Mesenteric fat pad (tissue), 1 donor: Measurements from ENCODE around the gene KIAA1958. TPM values are rescaled to one million over a fixed set of nuclear protein-coding genes. Genes with fewer than 3 reads are reported as not detected.
"Not testable (repeated sequence)": the region's sequence is repeated elsewhere in the genome, so short reads cannot be mapped to it uniquely, and the experiment has no call there.

ENCODE experiments used
- DNase-seq: peaks from one replicate; pipeline ENCODE4 v3.0.0-alpha.2; 2020; ENCODE audit warnings: low spot score
- total RNA-seq: library from RNA; stranded (reverse); fragmentation: NEBNext Ultra II Directional; extraction: Animal tissue kit (Norgen Biotek cat#: 25700); gene quantifications from one replicate; pipeline ENCODE4 v1.2.1, GENCODE V29; 2021
- donor health status: DM: yes; HTN: yes; CAD: no.

KIAA1958 gene
- total RNA-seq, 1 donor from 2014 or later = 6.1 TPM

DNA sequence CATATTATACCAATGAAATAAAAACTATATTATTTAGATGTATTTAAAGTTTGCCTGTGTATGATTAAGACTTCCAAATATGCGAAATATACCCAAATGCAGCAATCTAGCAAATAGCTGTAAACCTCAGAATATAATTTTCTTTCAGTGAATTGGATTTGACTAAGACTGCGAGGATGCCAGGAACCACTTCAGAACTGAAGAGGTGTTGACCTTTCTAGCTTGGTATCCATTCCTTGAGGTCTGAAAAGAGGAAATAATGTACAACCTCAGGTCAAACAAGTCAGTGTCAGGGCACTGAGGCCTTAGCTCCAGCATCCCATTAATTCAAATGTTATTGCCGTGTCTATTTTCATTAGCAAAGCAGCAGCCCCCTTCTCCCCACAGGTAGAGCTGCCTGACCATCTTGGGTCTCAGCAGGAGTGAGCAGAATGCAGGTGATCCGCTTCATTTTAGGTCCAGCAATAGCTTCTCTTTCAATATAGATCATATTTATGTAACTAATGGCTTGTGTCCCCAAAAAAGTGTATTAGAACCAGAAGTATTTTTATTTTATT, 100.0 kb downstream of the KIAA1958 start:
- no peak for DNase-seq

DNA sequence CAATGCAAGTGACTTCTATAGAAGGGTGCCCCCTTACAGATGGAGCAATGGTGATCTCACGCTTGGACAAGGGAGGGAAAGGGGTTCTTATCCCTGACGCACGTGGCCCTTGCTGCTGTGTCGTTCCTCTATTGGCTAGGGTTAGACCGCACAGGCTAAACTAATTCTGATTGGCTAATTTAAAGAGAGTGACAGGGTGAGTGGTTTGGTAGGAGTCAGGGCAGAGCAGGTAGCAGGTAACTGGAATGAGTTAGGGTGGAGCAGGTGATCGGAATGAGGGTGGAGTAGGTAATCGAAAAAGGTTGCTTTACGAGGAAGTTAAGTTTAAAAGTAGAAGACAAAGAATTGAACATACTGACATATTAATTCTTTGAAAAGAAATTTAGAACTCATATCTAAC, 105.2 kb downstream of the KIAA1958 start:
- DNase-seq = not testable (repeated sequence)

DNA sequence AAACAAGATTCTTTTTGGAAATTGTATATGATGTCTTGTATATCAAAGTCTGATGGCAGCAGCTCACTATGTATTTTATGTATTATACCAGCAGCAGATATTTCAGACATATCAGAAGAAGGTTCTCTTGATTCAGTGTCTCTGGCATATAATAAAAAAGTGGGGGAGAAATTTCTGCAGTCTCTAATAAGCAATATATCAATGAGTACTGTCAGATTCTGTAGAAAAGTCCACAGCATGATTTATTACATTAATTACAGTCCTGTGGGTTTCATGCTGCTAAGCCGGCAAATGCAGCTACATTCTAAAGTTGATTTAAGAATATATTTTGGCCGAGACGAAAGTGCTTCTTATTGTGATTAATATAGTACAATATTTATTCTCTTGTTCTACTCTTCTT, 113.1 kb downstream of the KIAA1958 start:
- no peak for DNase-seq

DNA sequence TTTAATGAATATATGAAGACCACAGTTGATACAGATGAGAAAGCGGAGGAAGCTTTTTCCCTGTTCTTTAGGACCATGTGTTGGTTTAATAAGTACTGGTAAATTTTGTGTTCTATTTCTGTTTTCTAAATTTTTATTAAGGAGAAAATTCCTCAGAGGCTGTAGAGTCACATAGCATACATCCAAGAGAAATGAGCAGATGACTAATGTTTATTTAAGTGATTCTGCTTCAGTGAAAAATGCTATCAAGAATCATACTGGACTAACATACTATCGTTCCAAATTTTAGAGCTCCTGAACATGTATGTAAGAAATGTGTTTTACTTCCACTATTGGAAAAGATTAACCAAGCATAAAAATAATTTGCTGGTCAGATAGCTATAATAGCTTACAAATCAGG, 115.0 kb downstream of the KIAA1958 start:
- no peak for DNase-seq

DNA sequence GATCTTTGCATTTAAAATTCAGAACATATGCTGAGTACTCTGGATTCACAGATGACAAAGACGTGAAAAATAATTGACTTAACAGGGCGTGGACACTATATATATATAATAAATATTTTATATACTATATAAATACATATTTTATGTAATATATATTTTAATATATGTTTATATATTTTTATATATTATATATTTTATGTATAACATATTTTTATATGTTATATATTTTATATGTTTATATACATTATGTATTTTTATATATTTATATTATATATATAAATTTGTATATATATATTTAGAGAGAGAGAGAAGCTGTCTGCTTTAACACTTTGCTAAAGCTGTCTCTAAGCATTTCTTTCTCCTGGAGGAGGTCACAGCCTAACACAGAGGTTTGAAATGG, 118.2 kb downstream of the KIAA1958 start:
- DNase-seq = no peak

DNA sequence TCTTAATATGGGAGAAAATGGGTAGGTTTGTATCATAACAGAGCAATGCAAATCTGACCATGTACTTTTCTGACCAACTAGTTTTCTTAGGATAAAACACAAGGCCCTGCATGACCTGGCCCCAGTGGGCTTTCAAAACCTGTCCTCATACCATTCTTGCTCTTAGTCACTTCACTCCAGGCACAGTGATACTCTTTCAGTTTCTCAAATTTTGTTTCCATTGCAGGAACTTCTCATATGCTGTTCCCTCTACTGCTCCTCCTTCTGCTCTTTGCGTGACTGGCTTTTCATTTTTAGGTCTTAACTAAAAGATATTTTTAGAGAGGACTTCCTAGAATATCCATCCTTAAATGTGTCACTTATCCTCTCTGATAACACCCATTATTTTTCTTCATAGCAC, 118.9 kb downstream of the KIAA1958 start:
- DNase-seq = no peak

DNA sequence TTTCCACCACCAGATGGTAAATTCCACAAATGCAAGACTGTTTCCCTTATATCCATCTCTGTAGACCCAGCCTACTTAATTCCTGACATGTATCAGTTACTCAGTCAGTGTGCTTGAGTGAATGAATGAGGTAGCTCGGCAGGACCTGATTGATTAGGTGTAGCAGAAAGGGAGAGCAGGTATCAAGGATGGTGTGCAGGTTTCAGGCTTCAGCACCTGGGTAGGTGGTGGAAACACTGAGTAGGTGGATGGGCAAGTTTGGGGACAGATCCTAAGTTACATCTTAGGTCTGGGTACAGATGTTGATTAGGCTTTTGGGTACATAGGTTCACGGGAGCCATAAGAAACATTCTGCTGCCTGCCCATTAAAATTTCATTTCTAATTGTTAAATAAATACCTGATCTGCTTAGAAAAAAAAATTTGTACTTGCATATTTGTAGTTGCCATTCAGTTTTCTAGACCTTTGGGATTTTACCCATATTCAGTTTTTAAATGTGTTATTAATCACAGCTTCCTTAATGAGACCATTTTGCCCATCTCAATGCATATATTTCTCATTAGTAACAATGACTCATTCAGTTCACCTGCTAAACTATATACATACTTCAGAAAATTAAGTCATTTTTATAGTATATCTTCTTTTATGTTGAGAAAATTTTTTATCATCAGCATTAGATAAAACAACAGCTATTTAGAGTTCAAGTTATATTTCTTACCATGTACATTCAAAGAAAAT, 119.5 kb downstream of the KIAA1958 start:
- DNase-seq = no peak

DNA sequence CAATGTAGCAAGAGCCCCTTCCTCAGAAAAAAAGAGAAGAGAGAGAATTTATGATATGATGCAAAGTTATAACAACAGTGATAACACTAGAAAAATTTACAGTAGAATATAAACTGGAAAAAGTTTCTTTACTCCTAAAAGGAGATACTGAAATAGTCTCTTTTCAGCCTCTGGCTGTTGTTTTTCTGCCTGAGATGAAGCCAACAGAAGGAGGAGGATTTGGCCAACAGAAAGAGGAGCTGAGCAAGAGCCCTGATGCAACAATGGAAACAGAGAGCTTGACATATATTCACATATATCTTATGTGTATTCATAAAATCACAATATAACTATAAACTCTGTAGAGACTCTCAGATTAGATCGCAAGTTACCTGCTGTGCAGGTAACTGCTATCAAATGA, 122.2 kb downstream of the KIAA1958 start:
- no peak for DNase-seq

DNA sequence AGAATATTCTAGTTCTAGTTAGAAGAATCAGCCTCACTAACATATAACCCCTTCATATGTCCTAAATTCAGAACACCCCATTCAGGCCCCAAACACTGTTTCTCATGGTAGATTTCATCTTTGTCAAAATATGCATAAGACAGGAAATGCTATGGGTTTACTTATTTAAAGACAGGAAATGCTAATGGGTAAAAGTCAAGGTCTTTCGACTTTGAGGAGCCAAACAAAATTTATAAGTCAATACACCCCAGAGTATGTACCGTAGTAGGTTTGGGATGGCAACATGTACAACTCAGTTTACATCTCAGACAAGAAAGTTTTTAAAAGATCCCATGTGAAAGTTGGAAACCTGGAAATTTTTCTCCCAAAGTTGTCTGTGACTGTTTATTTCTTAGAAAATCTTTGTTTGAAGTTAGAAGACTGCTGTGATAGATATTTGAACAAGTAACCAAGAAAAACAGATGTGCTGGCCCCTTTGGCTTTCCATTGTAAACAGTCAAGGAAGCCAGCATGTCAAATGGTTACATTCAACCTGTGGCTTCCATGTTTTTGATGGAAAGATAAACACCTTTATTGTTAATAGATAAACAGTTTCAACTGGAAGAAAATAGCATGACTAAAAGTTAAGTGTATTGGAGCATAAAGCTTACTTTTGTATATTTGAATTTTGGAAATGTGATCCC, 129.1 kb downstream of the KIAA1958 start:
- DNase-seq = no peak

DNA sequence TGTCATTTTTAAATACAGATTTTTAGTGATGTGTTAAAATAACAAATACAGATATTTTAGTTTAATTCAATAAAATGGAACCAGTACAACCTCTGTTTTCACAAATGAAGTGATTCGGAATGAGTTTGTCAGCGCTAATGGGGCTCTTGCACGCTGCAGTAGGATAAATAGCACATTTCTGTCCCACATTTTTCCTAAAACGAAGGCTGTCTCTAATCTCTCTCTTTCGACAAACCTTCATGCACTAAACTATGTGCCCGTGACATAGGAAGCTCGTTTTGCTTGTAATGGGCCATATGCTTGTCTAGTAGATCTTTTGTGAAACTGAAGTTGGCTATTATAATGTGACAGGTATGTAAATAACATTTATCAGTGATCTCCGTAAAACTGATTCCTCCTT, 130.7 kb downstream of the KIAA1958 start:
- DNase-seq = no peak

DNA sequence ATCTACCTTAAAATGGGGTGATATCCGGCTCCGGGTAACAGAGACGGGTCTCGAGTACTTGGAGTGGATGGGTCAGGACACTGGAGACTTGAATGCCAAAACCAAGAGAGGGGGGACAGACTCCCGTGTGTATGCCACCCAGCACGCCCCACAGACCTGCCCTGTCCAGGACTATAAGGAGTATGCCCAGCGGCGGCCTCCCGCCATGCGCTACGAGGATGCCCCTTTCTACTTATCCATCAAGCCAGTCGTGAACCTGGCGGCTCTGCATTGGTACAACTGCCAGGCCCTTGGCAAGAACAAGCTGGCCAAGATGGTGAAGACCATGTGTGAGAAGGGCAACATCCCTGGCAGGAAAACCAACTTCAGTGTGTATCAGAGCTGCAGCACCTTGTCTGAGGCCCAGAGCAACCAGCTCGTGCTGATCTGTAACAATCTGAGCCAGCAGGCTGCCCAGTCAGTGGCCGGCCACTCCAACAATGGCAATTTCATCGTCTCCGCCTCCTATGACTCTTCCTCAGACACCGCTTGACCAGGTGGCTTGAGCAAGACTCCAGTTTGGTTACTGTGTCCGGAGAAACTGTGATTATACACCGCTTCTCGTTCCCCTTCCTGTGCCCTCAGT, 131.9 kb downstream of the KIAA1958 start:
- DNase-seq = no peak

DNA sequence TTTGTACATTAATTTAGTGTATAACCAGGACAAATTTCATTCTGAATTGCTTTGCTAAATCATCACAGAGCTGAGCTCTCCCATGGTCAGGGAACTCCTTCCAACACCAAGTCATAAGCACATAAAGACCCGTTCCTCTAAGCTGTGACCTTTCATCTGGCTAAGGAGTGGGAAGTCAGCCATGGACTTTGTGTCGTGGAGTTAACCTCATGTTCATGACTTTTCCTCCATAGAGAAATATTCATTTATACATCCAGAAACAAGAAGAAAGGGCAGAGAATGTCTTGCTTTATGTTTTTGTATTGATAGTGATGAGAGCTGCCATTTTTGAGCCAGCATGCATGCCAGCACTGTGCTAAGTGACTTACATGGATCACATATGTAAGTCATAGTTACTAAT, 133.8 kb downstream of the KIAA1958 start:
- no peak for DNase-seq

DNA sequence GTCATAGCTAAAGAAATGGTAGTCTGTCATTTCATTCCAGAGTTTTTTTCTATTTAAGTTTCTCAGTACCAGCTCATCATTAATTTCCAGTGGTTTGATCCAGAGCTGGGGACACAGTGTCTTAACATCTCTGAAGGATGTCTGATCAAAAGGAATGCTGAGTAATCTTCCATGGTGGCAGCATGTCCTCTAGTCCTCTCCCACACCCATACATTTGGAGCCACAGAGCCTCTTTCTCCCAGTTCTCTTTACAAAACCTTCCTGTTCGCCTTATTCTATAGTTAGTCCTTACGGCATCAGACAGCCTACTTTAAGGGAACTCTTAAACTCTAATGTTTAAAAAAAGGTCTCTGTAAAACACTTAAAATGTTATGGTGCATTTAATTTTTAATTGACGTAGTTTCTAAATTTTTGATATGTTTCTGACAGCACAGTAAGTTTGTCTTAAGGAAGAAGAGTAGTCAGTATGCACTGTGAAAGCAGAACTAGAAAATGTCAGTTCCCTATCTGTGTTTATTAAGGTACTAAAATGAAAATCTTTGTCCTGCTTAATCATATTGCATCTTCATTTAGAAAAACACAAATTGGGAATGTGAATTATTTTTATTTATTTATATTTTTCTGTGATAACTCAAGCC, 134.5 kb downstream of the KIAA1958 start:
- no peak for DNase-seq

DNA sequence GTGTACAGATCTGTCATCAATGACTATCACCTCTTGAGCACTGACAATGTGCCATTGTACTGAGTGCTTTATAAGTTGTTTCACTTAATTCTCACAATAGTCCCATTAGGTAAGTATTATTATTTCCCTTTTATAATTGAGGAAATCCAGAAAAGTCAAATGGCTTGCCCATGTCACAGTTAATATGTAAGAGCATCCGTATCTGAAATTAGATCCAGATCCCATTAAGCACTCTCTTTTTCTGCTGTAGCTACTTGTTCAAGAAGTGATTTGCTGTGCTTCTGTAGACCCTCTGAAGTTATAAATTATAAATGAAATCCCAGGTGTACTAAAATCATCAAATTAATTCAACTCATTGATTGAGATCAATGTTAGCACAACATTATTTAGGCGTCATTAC, 136.6 kb downstream of the KIAA1958 start:
- no peak for DNase-seq

DNA sequence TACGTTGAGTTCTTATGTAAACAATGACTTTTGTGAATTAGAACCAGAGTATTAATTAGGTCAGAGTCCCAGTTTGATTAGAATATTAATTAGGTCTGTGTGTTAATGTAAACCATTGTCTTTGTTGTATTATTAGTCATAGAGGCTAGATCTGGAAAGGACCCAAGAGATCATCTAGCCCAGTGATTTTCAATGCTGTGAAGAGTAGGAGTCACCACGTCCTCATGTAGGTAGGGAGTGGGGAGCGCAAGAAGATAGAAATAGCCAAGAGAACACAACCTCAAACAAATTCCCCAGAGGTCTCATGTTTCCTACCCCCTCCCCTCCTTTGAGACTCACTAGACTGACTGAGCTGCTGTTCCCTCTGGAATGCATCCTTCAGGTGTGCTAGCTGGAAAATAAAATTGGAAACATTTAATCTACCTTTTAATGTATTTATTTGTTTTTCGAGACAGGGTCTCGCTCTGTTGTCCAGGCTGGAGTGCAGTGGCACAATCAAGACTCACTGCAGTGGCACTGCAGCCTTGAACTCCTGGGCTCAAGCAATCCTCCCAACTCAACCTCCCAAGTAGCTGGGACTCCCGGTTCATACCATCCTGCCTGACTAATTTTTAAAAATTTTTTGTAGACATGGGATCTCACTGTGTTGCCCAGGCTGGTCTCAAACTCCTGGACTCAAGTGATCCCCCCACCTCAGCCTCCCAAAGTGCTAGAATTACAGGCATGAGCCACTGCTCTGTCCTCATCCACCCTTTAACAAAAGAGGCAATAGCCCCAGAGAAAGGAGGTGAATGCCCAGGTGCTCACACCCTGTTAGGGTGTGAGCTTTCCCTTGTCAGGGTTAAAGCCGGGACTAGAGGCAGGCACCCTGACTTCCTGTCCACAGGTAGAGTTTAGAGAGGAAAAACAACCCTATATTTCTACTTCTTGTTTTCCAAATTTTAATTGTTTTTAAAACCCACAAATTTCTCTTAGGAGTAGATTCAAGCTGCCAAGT, 138.4 kb downstream of the KIAA1958 start:
- no peak for DNase-seq

DNA sequence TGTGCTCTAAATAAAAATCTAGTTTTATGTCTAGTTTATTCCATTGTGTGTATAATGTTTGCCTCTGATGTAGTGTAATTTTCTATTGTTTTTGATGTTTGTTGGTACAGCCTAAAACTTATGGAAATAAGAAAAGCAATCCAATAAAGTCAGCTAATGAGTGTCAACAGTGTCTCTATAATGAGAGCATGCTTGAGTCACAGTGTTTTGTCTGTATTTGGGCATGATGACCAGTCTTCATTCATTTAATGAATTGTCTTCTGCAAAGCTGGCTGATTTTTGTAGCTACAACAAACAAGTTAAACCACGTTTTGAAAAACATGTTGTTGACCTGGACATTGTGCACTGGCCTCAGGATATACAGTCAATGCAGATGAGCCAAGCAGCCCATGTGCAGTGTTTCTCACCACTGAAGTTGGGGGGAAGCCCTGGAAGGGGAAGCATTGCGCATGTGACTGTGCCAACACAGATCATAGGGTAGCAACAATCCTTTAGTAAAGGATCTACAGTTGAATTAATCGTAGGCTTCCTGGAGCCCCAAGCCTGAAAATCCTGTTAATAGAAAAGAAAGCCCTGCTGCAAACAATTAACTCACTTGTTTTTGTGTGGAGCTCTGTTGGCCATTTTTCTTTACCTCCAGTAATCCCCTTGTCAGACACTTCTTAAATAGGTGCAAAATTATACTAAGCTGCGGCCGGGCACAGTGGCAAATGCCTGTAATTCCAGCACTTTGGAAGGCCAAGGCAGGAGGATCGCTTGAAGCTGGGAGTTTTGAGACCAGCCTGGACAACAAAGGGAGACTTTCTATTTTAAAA, 143.3 kb downstream of the KIAA1958 start:
- no peak for DNase-seq

DNA sequence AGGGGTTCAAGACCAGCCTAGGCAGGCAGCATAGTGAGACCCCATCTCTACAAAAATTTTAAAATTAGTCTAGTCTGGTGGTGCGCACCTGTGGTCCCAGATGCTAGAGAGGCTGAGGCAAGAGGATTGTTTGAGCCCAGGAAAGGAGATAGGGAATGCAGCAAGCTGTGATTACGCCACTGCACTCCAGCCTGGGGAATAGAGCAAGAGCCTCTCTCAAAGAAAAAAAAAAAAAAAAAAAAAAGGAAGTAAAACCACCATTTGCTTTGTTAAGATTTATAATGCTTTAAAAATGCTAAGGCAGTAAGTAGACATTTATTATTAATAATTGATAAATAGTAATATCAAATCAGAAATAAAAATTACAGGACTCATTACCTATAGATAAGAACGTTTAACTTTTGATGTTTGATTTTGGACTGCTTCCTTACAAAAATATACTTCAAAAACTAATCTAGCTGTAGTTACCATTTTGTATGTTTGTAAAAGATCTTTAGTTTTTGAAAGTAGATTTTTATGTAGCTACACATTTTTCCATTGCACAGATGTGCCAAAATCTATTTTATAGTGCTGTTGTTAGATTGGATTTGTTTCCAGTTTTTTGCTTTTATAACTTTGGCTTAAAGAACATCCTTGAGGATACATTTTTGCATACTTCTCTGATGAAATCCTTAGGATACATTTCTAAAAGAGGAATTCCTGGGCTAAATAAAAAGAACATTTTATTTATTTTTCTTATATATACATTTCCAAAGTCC, 144.9 kb downstream of the KIAA1958 start:
- DNase-seq = no peak

DNA sequence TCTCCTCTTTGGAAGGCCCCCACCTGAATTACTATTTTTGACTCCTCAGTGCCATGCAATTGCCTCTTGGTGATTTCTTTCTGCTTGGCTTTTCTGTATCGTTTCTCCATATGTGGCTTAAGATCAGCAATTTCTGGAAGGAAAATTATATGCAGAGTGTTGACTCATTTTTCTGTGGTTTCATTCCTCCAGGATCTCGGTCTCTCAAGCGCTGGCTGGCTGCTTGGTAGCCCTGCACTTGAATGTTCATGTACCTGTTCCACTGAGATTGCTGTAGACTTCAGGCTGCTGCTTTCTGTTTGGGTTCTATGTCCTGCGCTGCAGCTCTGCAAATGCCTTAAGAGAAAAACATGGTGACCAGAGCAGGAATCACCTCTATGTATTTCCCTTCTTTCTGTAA, 153.7 kb downstream of the KIAA1958 start:
- DNase-seq = no peak

DNA sequence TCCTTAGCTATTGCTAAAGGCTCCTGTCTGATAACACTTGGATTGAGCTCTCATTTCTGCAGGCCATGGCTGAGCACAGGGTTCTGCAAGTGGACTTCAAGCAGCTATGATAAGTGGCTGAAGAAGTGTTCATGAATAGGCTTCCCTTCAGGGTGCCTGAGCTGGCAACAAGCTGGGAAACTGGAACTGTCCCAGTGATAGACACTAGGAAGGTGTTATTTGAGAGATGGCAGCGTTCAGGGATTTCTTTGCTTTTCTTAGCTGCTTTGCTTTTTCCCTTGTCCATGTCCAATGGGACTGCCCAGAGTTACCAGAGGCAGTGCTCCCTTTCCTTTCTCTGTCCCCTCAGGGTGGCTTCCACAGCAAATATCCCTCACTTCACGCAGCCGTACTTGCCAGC, 155.5 kb downstream of the KIAA1958 start:
- no peak for DNase-seq
